ENCODE measurements around the gene PHLPP2. TPM values are rescaled to one million over a fixed set of nuclear protein-coding genes. Genes with fewer than 3 reads are reported as not detected.
A peak's percentile ranks its signal among the peaks of the same experiment; 100 is the strongest.

Gene PHLPP2
- polyA plus RNA-seq, 3 donors, result 0.57 to 2.5 (median 1.4) TPM

DNA sequence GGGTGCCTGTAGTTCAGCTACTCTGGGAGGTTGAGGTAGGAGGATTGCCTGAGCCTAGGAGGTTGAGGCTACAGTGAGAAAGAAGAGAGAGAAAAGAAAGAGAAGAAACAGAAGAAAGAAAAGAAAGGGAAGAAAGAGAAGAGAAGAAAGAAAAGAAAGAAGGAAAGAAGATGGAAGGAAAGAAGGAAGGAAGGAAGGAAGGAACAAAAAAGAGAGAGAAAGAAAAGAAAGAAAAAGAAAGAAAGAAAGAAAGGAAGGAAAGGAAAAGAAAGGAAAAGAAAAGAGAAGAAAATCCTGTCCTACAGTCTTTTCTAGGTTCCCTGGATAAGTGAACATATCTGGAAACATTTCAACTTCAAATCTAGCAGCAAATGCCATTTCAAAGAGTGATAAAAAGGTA is 29.6 kb upstream of the PHLPP2 start:
- intact Hi-C loops (cut with micrococcal nuclease), result no loop called here
- TF ChIP-seq, protein P1, sequence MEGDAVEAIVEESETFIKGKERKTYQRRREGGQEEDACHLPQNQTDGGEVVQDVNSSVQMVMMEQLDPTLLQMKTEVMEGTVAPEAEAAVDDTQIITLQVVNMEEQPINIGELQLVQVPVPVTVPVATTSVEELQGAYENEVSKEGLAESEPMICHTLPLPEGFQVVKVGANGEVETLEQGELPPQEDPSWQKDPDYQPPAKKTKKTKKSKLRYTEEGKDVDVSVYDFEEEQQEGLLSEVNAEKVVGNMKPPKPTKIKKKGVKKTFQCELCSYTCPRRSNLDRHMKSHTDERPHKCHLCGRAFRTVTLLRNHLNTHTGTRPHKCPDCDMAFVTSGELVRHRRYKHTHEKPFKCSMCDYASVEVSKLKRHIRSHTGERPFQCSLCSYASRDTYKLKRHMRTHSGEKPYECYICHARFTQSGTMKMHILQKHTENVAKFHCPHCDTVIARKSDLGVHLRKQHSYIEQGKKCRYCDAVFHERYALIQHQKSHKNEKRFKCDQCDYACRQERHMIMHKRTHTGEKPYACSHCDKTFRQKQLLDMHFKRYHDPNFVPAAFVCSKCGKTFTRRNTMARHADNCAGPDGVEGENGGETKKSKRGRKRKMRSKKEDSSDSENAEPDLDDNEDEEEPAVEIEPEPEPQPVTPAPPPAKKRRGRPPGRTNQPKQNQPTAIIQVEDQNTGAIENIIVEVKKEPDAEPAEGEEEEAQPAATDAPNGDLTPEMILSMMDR (IDR thresholded peaks at IDR 0.05), result no peak
- Histone ChIP-seq H3K4me2 (replicated peaks; ENCODE audit: extremely low read depth, low read length, poor library complexity, severe bottlenecking) (no peak overlapping the region), H3K27me3 (ENCODE audit: control insufficient read depth in 2 of 2, insufficient read depth in 2 of 2, low read length in 2 of 2) (no peaks in the 10 kb centered on the region), H4K20me1 (ENCODE audit: insufficient read depth, low read length) (no peaks in the 10 kb centered on the region), H3K27ac (ENCODE audit: low read depth in 1 of 2, low read length in 2 of 2) (no peak overlapping the region), H3K9me3 (replicated peaks in 1 of 2; ENCODE audit: control insufficient read depth in 1 of 2, insufficient read depth in 1 of 2, low read length in 2 of 2) (no peaks in the 10 kb centered on the region), H3K79me2 (ENCODE audit: insufficient read depth, low read length) (no peaks in the 10 kb centered on the region), H3K4me1 (ENCODE audit: control insufficient read depth in 1 of 2, insufficient read depth in 2 of 2, low read length in 2 of 2) (no peaks in the 10 kb centered on the region), H3K36me3 (replicated peaks in 1 of 2; ENCODE audit: control insufficient read depth in 1 of 2, insufficient read depth in 2 of 2, low read length in 2 of 2) (peaks cover 90 to 92% of the 10 kb centered on the region in 2 donors), H2AFZ (ENCODE audit: insufficient read depth, low read depth, low read length, poor library complexity, severe bottlenecking) (no peak overlapping the region), H3K9ac (ENCODE audit: insufficient read depth, low read length, poor library complexity, severe bottlenecking) (no peak overlapping the region), H3K4me3 (replicated peaks in 1 of 3; ENCODE audit: low read depth in 2 of 3, low read length in 3 of 3) (no peak overlapping the region)
- Mint-ChIP-seq H3K9me3 (no peaks in the 10 kb centered on the region), H3K27me3 (ENCODE audit: low read depth in 3 of 3) (no peaks in the 10 kb centered on the region), H3K27ac (peak overlapping the region in 2 of 7 donors; percentile 30 to 70), H3K36me3 (peaks cover 79 to 95% of the 10 kb centered on the region in 2 donors), H3K4me1 (no peaks in the 10 kb centered on the region), H3K4me3 (no peak overlapping the region)
- no peak for DNase-seq

DNA sequence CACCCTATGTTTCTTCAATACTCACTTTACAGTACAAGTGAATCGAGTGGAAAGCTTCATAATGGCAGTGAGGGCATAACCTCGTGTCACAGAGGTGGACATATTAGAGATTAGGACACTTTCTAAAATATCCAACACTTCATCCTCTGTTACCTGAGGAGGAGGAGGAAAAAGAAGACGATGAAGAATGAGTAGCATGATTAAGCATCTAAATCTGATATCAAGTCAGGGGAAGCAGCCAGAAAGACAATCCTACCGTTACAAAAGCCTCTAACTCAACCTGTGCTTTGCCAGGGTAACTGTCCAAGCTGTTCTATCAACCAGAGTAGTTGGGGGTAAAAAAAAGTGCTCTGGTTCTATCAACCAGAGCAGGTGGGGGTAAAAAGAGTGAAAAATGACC is 23.7 kb upstream of the PHLPP2 start:
- Mint-ChIP-seq H3K36me3 (peaks cover 69 to 97% of the 10 kb centered on the region in 2 donors), H3K4me3 (no peak overlapping the region), H3K27ac (no peak overlapping the region), H3K4me1 (no peaks in the 10 kb centered on the region), H3K9me3 (peaks cover 0 to 2% (median 0%) of the 10 kb centered on the region in 7 donors), H3K27me3 (ENCODE audit: low read depth in 3 of 3) (no peaks in the 10 kb centered on the region)
- Histone ChIP-seq H2AFZ (ENCODE audit: insufficient read depth, low read depth, low read length, poor library complexity, severe bottlenecking) (no peak overlapping the region), H3K9ac (ENCODE audit: insufficient read depth, low read length, poor library complexity, severe bottlenecking) (no peak overlapping the region), H3K4me2 (replicated peaks; ENCODE audit: extremely low read depth, low read length, poor library complexity, severe bottlenecking) (no peak overlapping the region), H3K36me3 (replicated peaks in 1 of 2; ENCODE audit: control insufficient read depth in 1 of 2, insufficient read depth in 2 of 2, low read length in 2 of 2) (peaks cover 84 to 92% of the 10 kb centered on the region in 2 donors), H4K20me1 (ENCODE audit: insufficient read depth, low read length) (no peaks in the 10 kb centered on the region), H3K4me3 (replicated peaks in 1 of 3; ENCODE audit: low read depth in 2 of 3, low read length in 3 of 3) (no peak overlapping the region), H3K27ac (ENCODE audit: low read depth in 1 of 2, low read length in 2 of 2) (no peak overlapping the region), H3K79me2 (ENCODE audit: insufficient read depth, low read length) (no peaks in the 10 kb centered on the region), H3K9me3 (replicated peaks in 1 of 2; ENCODE audit: control insufficient read depth in 1 of 2, insufficient read depth in 1 of 2, low read length in 2 of 2) (no peaks in the 10 kb centered on the region), H3K27me3 (ENCODE audit: control insufficient read depth in 2 of 2, insufficient read depth in 2 of 2, low read length in 2 of 2) (no peaks in the 10 kb centered on the region), H3K4me1 (ENCODE audit: control insufficient read depth in 1 of 2, insufficient read depth in 2 of 2, low read length in 2 of 2) (no peaks in the 10 kb centered on the region)
- intact Hi-C loops (cut with micrococcal nuclease), result no loop called here
- no peak for DNase-seq
- TF ChIP-seq, protein P1 (IDR thresholded peaks at IDR 0.05), result no peak
- WGBS (ENCODE audit: insufficient coverage), result no CpG with 5 or more reads among the region's 4 CpGs
